ENCODE measurements around the gene STK38.

The STK38 gene

DNA sequence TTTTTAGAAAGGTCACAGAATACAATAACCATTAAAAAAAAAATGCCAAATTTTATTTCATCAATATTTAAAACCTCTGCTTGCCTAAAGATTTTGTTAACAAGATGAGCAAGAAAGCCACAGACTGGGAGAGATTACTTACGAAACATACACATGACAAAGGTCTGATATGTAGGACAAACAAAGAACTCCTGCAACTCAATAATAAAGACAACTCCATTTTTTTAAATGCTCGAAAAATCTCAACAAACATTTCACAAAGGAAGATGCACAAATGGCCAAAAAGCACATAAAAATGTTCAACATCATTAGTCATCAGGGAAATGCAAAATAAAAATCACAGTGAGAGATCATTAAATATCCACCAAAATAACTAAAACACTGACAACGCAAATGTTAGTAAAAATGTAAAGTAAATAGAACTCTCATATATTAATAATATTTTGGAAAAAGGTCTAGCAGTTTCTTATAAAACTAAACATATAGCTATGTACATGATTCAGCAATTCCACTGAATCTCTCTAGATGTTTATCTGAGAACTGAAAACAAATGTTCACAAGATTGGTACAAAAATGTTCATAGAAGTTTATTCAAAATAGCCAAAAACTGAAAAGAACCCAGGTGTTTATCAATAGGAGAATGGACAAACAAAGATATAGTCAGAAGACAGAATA lies 10.3 kb downstream of the STK38 start:
- DNase-seq (ENCODE audit: low spot score), result no peak
- TF ChIP-seq, protein P1, sequence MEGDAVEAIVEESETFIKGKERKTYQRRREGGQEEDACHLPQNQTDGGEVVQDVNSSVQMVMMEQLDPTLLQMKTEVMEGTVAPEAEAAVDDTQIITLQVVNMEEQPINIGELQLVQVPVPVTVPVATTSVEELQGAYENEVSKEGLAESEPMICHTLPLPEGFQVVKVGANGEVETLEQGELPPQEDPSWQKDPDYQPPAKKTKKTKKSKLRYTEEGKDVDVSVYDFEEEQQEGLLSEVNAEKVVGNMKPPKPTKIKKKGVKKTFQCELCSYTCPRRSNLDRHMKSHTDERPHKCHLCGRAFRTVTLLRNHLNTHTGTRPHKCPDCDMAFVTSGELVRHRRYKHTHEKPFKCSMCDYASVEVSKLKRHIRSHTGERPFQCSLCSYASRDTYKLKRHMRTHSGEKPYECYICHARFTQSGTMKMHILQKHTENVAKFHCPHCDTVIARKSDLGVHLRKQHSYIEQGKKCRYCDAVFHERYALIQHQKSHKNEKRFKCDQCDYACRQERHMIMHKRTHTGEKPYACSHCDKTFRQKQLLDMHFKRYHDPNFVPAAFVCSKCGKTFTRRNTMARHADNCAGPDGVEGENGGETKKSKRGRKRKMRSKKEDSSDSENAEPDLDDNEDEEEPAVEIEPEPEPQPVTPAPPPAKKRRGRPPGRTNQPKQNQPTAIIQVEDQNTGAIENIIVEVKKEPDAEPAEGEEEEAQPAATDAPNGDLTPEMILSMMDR (IDR thresholded peaks at IDR 0.05; ENCODE audit: extremely low read depth, missing control alignments), result no peak

- TF ChIP-seq, protein P1 (IDR thresholded peaks at IDR 0.05; ENCODE audit: extremely low read depth, missing control alignments), result no peak
These were observed 14.0 kb downstream of the STK38 start for GRCh38 chr6:36533321-36533720.

DNA sequence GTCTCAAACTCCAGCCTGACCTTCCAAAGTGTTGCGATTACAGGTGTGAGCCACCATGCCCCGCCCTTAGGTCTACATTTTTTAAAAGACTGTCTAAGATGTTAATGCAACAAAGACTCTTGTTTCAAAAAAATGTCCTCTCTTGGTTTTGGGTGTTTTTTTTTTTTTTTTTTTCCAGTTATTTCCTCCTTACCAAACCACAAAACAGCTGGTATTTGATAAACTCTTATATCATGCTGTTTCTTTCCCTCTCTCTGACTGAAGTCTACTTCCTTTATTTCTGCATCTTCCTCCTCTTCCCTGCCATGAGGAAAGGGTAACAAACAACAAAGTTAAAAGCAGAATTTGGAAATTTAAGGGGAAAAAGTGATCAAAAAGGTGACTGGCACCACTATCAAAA lies 21.2 kb downstream of the STK38 start:
- TF ChIP-seq, protein P1 (IDR thresholded peaks at IDR 0.05; ENCODE audit: extremely low read depth, missing control alignments), result no peak
- no peak for DNase-seq (ENCODE audit: low spot score)

More at GRCh38 chr6:36533321-36533720, 14.0 kb downstream of the STK38 start:
- no peak for DNase-seq (ENCODE audit: low spot score)

- no peak for DNase-seq (ENCODE audit: low spot score)
- TF ChIP-seq, protein P1 (IDR thresholded peaks at IDR 0.05; ENCODE audit: extremely low read depth, missing control alignments), result no peak
These were observed 21.9 kb downstream of the STK38 start for GRCh38 chr6:36525346-36525745.

DNA sequence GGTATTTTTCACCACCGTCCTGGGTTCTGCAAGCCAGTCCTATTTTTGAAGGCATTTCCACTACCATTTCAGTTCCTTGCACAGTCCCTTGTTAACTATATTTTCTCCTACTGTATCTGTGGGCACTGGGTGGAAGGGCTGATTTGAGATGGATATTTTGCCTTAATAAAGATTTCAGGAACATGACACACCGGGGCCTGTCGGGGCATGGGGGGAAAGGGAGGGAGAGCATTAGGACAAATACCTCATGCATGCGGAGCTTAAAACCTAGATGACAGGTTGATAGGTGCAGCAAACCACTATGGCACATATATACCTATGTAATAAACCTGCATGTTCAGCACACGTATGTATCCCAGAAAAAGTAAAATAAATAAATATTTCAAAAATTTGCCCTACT lies 22.4 kb downstream of the STK38 start:
- DNase-seq (ENCODE audit: low spot score), result no peak
- TF ChIP-seq, protein P1 (IDR thresholded peaks at IDR 0.05; ENCODE audit: extremely low read depth, missing control alignments), result no peak

DNA sequence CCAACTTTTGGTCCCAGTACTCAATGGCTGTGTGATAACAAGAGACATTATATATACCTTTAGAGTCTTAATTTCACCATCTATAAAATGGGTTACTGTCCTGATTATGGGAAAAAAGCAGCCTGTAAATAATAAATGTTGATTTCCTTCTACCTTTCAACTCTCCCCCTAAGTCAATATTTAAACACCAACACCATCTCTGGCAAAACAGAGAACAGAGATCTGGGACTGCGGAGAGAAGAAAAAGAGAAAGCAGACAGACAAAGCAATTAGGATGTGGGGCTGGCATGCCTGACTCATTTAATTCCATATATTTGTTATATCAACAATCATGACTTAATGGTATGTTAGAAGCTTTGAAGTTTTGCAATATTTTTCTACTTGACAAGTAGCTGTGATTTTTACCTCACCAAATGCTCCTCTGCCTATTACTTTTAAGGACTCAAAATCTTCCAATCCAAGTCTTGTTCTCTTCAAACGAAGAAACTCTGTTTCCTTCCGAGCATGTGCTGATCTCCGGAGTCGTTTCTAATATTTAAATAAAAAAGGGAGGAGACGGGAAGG lies 23.3 kb downstream of the STK38 start:
- no peak for DNase-seq (ENCODE audit: low spot score)
- TF ChIP-seq, protein P1 (IDR thresholded peaks at IDR 0.05; ENCODE audit: extremely low read depth, missing control alignments), result no peak

DNA sequence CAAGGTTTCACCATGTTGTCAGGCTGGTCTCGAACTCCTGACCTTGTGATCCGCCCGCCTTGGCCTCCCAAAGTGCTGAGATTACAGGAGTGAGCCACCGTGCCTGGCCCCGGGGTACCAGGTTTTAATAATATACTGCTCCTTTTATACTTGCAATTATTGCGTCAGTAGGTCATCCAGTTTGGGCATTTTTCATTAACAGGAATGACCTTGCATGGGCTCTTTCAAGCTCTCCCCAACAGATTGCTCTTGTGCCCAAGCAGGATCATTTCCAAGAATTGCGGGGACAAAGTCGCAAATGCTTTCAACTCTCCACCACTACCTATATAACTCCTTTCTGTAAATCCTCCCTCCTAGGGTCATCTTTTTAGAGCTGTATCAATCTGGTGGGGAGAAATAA lies 23.8 kb downstream of the STK38 start:
- TF ChIP-seq, protein P1 (IDR thresholded peaks at IDR 0.05; ENCODE audit: extremely low read depth, missing control alignments), result no peak
- DNase-seq (ENCODE audit: low spot score), result no peak

Data from GM20000 (cell line).